ENCODE data around the gene DGUOK. TPM values are rescaled to one million over a fixed set of nuclear protein-coding genes. Genes with fewer than 3 reads are reported as not detected.

Gene DGUOK
- total RNA-seq, 2 donors from 2014 or later, result 77.4 to 107 TPM

GRCh38 chr2:73956218-73956865 is 29.7 kb downstream of the DGUOK start:
- intact Hi-C loops (cut with DNase I), result no loop called here
- DNase-seq (ENCODE audit: low spot score), result no peak
- no peak overlapping the region for H3K4me3 ChIP-seq
- 76% methylated on average over 5 of the region's 5 CpGs for whole genome bisulfite sequencing
- H3K27ac ChIP-seq, result no peak overlapping the region
- H3K9me3 ChIP-seq, result no peaks in the 10 kb centered on the region
- no peaks in the 10 kb centered on the region for H3K27me3 ChIP-seq (replicated peaks; ENCODE audit: insufficient read depth)
- no peaks in the 10 kb centered on the region for H3K4me1 ChIP-seq (replicated peaks)
- TF ChIP-seq CTCF (IDR thresholded peaks at IDR 0.05) (no peak), POLR2AphosphoS5 (IDR thresholded peaks at IDR 0.05) (no peak), POLR2A (IDR thresholded peaks at IDR 0.05) (no peak)
- no peaks in the 10 kb centered on the region for H3K36me3 ChIP-seq

GRCh38 chr2:73961274-73961673 is 34.6 kb downstream of the DGUOK start:
- WGBS, result 97% methylated on average over 4 of the region's 4 CpGs
- H3K9me3 ChIP-seq, result no peaks in the 10 kb centered on the region
- intact Hi-C loops (cut with DNase I), result no loop called here
- no peak for DNase-seq (ENCODE audit: low spot score)
- H3K4me3 ChIP-seq, result no peak overlapping the region
- TF ChIP-seq CTCF (IDR thresholded peaks at IDR 0.05), result no peak
- TF ChIP-seq POLR2A (IDR thresholded peaks at IDR 0.05), result no peak
- no peak for TF ChIP-seq POLR2AphosphoS5 (IDR thresholded peaks at IDR 0.05)
- H3K4me1 ChIP-seq (replicated peaks), result no peaks in the 10 kb centered on the region
- H3K36me3 ChIP-seq, result no peaks in the 10 kb centered on the region
- H3K27ac ChIP-seq, result no peak overlapping the region
- H3K27me3 ChIP-seq (replicated peaks; ENCODE audit: insufficient read depth), result no peaks in the 10 kb centered on the region

GRCh38 chr2:73961823-73962615 is 35.3 kb downstream of the DGUOK start:
- Histone ChIP-seq H3K36me3 (no peaks in the 10 kb centered on the region), H3K4me3 (no peak overlapping the region), H3K27ac (no peak overlapping the region), H3K4me1 (replicated peaks) (no peaks in the 10 kb centered on the region), H3K9me3 (no peaks in the 10 kb centered on the region), H3K27me3 (replicated peaks; ENCODE audit: insufficient read depth) (no peaks in the 10 kb centered on the region)
- no peak for DNase-seq (ENCODE audit: low spot score)
- WGBS, result 77% methylated on average over 12 of the region's 12 CpGs
- intact Hi-C loops (cut with DNase I), result no loop called here
- no peak for TF ChIP-seq CTCF (IDR thresholded peaks at IDR 0.05)
- TF ChIP-seq POLR2A (IDR thresholded peaks at IDR 0.05), result no peak
- TF ChIP-seq POLR2AphosphoS5 (IDR thresholded peaks at IDR 0.05), result no peak

- Histone ChIP-seq H3K4me3 (no peak overlapping the region), H3K9me3 (no peaks in the 10 kb centered on the region), H3K27ac (no peak overlapping the region), H3K4me1 (replicated peaks) (no peaks in the 10 kb centered on the region), H3K36me3 (no peaks in the 10 kb centered on the region), H3K27me3 (replicated peaks; ENCODE audit: insufficient read depth) (no peaks in the 10 kb centered on the region)
- no peak for TF ChIP-seq POLR2AphosphoS5 (IDR thresholded peaks at IDR 0.05)
- TF ChIP-seq POLR2A (IDR thresholded peaks at IDR 0.05), result no peak
- no peak for TF ChIP-seq CTCF (IDR thresholded peaks at IDR 0.05)
- 55% methylated on average over 5 of the region's 5 CpGs for WGBS
- no peak for DNase-seq (ENCODE audit: low spot score)
- intact Hi-C loops (cut with DNase I), result no loop called here
Observed at GRCh38 chr2:73962798-73963197, 36.1 kb downstream of the DGUOK start.

Data from prostate gland (tissue), 2 donors.